ENCODE measurements around the gene TIAM1.

Gene TIAM1

GRCh38 chr21:31348188-31348587 is 4.1 kb upstream of the TIAM1 start:
- no peak for DNase-seq
- no peaks in the 10 kb centered on the region for H3K27me3 ChIP-seq (replicated peaks)
- no peak overlapping the region for H3K4me3 ChIP-seq (ENCODE audit: low read depth, low read length)
- in situ Hi-C loops (cut with HindIII; ENCODE audit: low pct_ligation_motif_present, low sequenced_read_pairs): no loop called here
- H3K36me3 ChIP-seq (replicated peaks): no peaks in the 10 kb centered on the region
- TF ChIP-seq CTCF (IDR thresholded peaks at IDR 0.05; ENCODE audit: low read depth, low read length, missing control alignments): no peak
- H3K27ac ChIP-seq: no peak overlapping the region

DNA sequence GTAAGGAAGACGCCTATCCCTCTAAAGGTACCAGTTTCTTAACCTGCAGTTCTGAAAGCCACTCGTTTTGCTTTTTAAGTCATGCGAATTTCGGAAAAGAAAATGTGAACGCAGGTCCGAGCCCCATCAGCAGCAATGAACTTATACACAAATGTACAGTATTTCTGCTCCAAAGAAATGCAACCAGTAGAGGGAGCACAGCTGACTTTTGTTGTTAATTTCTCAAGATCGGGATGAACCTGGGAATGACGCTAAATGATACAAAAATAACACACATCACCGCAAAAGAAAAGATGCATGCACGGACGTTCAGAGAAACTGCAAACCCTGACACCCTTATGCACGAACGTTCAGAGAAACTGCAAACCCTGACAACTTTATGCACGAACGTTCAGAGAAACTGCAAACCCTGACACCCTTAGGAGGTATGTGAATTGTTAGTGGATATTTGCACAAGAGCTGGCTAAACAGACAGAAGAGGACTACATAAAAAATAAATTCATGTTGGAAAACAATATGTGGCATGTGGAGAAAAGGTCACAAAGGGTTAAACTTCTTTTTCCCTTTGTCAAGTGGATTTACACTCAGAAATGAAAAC is 3.5 kb upstream of the TIAM1 start:
- no peaks in the 10 kb centered on the region for H3K27me3 ChIP-seq (replicated peaks)
- TF ChIP-seq CTCF (IDR thresholded peaks at IDR 0.05; ENCODE audit: low read depth, low read length, missing control alignments): peak; percentile 72
- H3K36me3 ChIP-seq (replicated peaks): no peaks in the 10 kb centered on the region
- H3K27ac ChIP-seq: no peak overlapping the region
- no peak overlapping the region for H3K4me3 ChIP-seq (ENCODE audit: low read depth, low read length)
- DNase-seq: peak; percentile 53
- in situ Hi-C loops (cut with HindIII; ENCODE audit: low pct_ligation_motif_present, low sequenced_read_pairs): no loop called here

DNA sequence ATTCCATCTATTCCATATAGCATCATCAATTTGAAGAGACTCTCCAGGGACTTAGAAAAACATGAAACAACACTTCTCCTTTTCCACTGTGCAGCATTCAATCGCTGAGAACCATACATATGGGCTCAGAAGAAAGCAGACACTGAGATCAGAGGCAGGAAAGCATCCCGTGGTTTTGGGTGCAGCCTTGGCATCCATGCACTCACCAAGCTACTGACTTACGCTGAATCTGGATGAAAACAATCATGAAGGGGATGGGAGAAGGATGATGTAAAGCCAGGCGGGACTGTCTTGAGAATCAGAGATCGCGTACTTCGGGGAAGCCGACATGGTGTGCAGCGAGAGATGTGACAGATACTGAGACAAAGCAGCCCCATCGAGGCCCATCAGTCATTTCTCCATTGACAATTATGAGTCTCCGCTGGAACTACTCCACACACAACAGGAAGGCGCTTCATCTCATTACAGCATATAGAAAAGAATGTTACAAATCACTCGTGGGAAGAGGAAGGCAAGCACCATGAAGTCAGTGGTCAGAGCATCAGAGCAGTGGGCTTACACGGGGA is 2.3 kb upstream of the TIAM1 start:
- no peak for TF ChIP-seq CTCF (IDR thresholded peaks at IDR 0.05; ENCODE audit: low read depth, low read length, missing control alignments)
- Histone ChIP-seq H3K36me3 (replicated peaks) (no peaks in the 10 kb centered on the region), H3K4me3 (ENCODE audit: low read depth, low read length) (no peak overlapping the region), H3K27ac (no peak overlapping the region), H3K27me3 (replicated peaks) (no peaks in the 10 kb centered on the region)
- DNase-seq: no peak
- in situ Hi-C loops (cut with HindIII; ENCODE audit: low pct_ligation_motif_present, low sequenced_read_pairs): no loop called here

DNA sequence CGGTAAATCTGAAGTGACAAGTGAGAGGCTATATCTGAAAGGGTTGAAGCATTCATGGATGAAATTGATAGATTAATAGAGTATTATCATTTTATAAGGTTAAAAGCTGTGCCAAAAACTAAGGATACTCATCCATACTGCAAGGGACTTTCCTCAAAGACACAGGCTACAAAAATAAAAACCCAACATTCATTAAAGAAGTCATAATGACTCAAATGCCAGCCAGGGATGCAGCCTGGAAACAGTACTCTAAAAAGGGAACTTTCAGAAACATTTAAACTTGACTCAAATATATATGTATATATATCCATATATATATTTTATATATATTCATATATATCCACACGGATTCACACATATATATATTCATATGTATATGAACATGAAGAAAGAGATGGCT is 1.1 kb upstream of the TIAM1 start:
- in situ Hi-C loops (cut with HindIII; ENCODE audit: low pct_ligation_motif_present, low sequenced_read_pairs): no loop called here
- Histone ChIP-seq H3K27me3 (replicated peaks) (no peaks in the 10 kb centered on the region), H3K27ac (no peak overlapping the region), H3K36me3 (replicated peaks) (no peaks in the 10 kb centered on the region), H3K4me3 (ENCODE audit: low read depth, low read length) (no peak overlapping the region)
- DNase-seq: no peak
- TF ChIP-seq CTCF (IDR thresholded peaks at IDR 0.05; ENCODE audit: low read depth, low read length, missing control alignments): no peak

DNA sequence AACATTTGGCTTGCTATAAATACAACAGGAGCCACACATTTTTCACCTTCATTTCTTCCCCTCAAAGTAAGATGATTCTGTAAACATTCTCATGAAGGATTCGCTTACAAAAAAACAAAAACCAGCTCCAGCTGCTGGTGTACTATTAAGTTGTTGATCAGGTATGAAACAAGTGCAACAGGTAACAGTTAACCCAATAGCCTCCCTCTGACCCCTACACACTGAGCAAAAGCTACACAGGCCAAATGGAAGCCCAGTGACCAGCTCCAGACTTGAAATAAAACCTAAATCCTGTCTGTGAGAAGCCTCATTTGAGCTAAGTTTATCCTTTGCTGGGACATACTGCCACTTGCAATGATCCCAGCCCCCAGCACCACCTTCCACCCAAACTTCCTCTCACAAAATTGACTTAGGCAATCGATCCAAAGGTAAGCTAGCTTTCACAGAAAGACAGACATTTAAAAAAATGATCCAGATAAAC is 991 bp downstream of the TIAM1 start:
- in situ Hi-C loops (cut with HindIII; ENCODE audit: low pct_ligation_motif_present, low sequenced_read_pairs): no loop called here
- H3K4me3 ChIP-seq (ENCODE audit: low read depth, low read length): peak overlapping the region; percentile 78
- H3K27ac ChIP-seq: no peak overlapping the region
- H3K36me3 ChIP-seq (replicated peaks): peaks cover 3% of the 10 kb centered on the region
- no peak for TF ChIP-seq CTCF (IDR thresholded peaks at IDR 0.05; ENCODE audit: low read depth, low read length, missing control alignments)
- H3K27me3 ChIP-seq (replicated peaks): no peaks in the 10 kb centered on the region
- DNase-seq: no peak

DNA sequence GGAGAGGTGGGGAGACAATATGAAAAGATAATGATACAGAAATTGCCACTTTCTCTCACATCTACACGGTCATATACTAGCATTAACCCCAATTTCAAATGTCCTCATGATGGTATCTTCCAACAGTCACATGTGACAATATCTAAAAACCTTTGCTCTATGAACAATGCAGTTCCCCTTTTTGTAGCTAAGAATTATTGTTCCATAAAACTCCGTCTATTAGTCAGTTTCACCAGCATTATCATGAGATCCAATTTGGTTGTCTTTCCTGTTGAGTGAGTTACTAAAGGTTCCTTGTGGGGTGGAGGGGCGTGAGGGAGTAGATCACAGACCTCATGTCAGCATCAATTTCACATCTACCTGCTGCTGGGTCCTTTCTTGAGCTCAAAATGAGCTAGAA is 1.7 kb downstream of the TIAM1 start:
- TF ChIP-seq CTCF (IDR thresholded peaks at IDR 0.05; ENCODE audit: low read depth, low read length, missing control alignments): no peak
- H3K36me3 ChIP-seq (replicated peaks): peaks cover 6% of the 10 kb centered on the region
- H3K27ac ChIP-seq: no peak overlapping the region
- H3K27me3 ChIP-seq (replicated peaks): no peaks in the 10 kb centered on the region
- no peak overlapping the region for H3K4me3 ChIP-seq (ENCODE audit: low read depth, low read length)
- no peak for DNase-seq
- in situ Hi-C loops (cut with HindIII; ENCODE audit: low pct_ligation_motif_present, low sequenced_read_pairs): no loop called here
